ENCODE data around the gene BBOX1.
"Not testable (repeated sequence)": the region's sequence is repeated elsewhere in the genome, so short reads cannot be mapped to it uniquely, and the experiment has no call there.

BBOX1 gene

GRCh38 chr11:27040302-27041115 is at the start of gene BBOX1:
BBOX1 (plus strand) TSS chr11:27040815; CDS start chr11:27055431, 14,616 bp downstream.
- no peaks in the 10 kb centered on the region for H3K4me1 Mint-ChIP-seq (ENCODE audit: low read depth)
- no peaks in the 10 kb centered on the region for H3K36me3 Mint-ChIP-seq (ENCODE audit: low read depth)
- no peak within 1 kb of the TSS for H3K27ac Mint-ChIP-seq
- H3K4me3 Mint-ChIP-seq = no peak within 1 kb of the TSS
- intact Hi-C loops (cut with micrococcal nuclease) = no loop called here
- H3K9me3 Mint-ChIP-seq = peaks cover 32% of the 10 kb centered on the region
- H3K27me3 Mint-ChIP-seq = no peaks in the 10 kb centered on the region

GRCh38 chr11:26992031-26992541 is 48.5 kb upstream of the BBOX1 start:
- Mint-ChIP-seq H3K4me3 (no peak overlapping the region), H3K4me1 (ENCODE audit: low read depth) (no peaks in the 10 kb centered on the region), H3K9me3 (no peaks in the 10 kb centered on the region), H3K27me3 (peaks cover 3% of the 10 kb centered on the region), H3K36me3 (ENCODE audit: low read depth) (no peaks in the 10 kb centered on the region), H3K27ac (no peak overlapping the region)
- intact Hi-C loops (cut with micrococcal nuclease) = no loop called here

- no peaks in the 10 kb centered on the region for H3K36me3 Mint-ChIP-seq (ENCODE audit: low read depth)
- H3K4me1 Mint-ChIP-seq (ENCODE audit: low read depth) = no peaks in the 10 kb centered on the region
- H3K27ac Mint-ChIP-seq = no peak within 1 kb of the TSS
- no peaks in the 10 kb centered on the region for H3K9me3 Mint-ChIP-seq
- H3K27me3 Mint-ChIP-seq = peaks cover 3% of the 10 kb centered on the region
- H3K4me3 Mint-ChIP-seq = no peak within 1 kb of the TSS
- intact Hi-C loops (cut with micrococcal nuclease) = no loop called here
Measured at GRCh38 chr11:26993965-26994457, 46.6 kb upstream of the BBOX1 start, which contains the start of gene FIBIN. FIBIN (plus strand) TSS chr11:26994112; CDS start chr11:26994527, 415 bp downstream.

- no peaks in the 10 kb centered on the region for H3K4me1 Mint-ChIP-seq (ENCODE audit: low read depth)
- H3K4me3 Mint-ChIP-seq = no peak overlapping the region
- intact Hi-C loops (cut with micrococcal nuclease) = no loop called here
- H3K36me3 Mint-ChIP-seq (ENCODE audit: low read depth) = no peaks in the 10 kb centered on the region
- H3K27ac Mint-ChIP-seq = no peak overlapping the region
- no peaks in the 10 kb centered on the region for H3K9me3 Mint-ChIP-seq
- H3K27me3 Mint-ChIP-seq = peaks cover 3% of the 10 kb centered on the region
Measured at GRCh38 chr11:26994631-26995095, 46.0 kb upstream of the BBOX1 start.

GRCh38 chr11:26995701-26996460 is 44.7 kb upstream of the BBOX1 start:
- Mint-ChIP-seq H3K9me3 (no peaks in the 10 kb centered on the region), H3K4me1 (ENCODE audit: low read depth) (no peaks in the 10 kb centered on the region)
- intact Hi-C loops (cut with micrococcal nuclease) = no loop called here

GRCh38 chr11:26997378-26997777 is 43.2 kb upstream of the BBOX1 start:
- Mint-ChIP-seq H3K27me3 (peaks cover 3% of the 10 kb centered on the region), H3K4me1 (ENCODE audit: low read depth) (no peaks in the 10 kb centered on the region), H3K36me3 (ENCODE audit: low read depth) (no peaks in the 10 kb centered on the region), H3K4me3 (no peak overlapping the region), H3K27ac (no peak overlapping the region), H3K9me3 (no peaks in the 10 kb centered on the region)
- intact Hi-C loops (cut with micrococcal nuclease) = no loop called here

More at GRCh38 chr11:26995701-26996460, 44.7 kb upstream of the BBOX1 start:
- peaks cover 3% of the 10 kb centered on the region for H3K27me3 Mint-ChIP-seq
- no peaks in the 10 kb centered on the region for H3K36me3 Mint-ChIP-seq (ENCODE audit: low read depth)
- H3K4me3 Mint-ChIP-seq = no peak overlapping the region
- no peak overlapping the region for H3K27ac Mint-ChIP-seq

- H3K27me3 Mint-ChIP-seq; intact Hi-C loops (cut with micrococcal nuclease); H3K36me3 Mint-ChIP-seq (ENCODE audit: low read depth); H3K4me1 Mint-ChIP-seq (ENCODE audit: low read depth); H3K27ac Mint-ChIP-seq; H3K9me3 Mint-ChIP-seq; H3K4me3 Mint-ChIP-seq: not testable (repeated sequence)
Measured at GRCh38 chr11:27001136-27001730, 39.4 kb upstream of the BBOX1 start.

GRCh38 chr11:27002431-27002830 is 38.2 kb upstream of the BBOX1 start:
- H3K27ac Mint-ChIP-seq = no peak overlapping the region
- no peaks in the 10 kb centered on the region for H3K9me3 Mint-ChIP-seq
- H3K4me1 Mint-ChIP-seq (ENCODE audit: low read depth) = no peaks in the 10 kb centered on the region
- H3K4me3 Mint-ChIP-seq = no peak overlapping the region
- intact Hi-C loops (cut with micrococcal nuclease) = no loop called here
- no peaks in the 10 kb centered on the region for H3K27me3 Mint-ChIP-seq
- H3K36me3 Mint-ChIP-seq (ENCODE audit: low read depth) = no peaks in the 10 kb centered on the region

- Mint-ChIP-seq H3K36me3 (ENCODE audit: low read depth) (no peaks in the 10 kb centered on the region), H3K4me1 (ENCODE audit: low read depth) (no peaks in the 10 kb centered on the region), H3K9me3 (no peaks in the 10 kb centered on the region), H3K27ac (no peak overlapping the region), H3K27me3 (no peaks in the 10 kb centered on the region), H3K4me3 (no peak overlapping the region)
- intact Hi-C loops (cut with micrococcal nuclease) = no loop called here
Measured at GRCh38 chr11:27002838-27003237, 37.8 kb upstream of the BBOX1 start.

- Mint-ChIP-seq H3K27ac (no peak overlapping the region), H3K27me3 (no peaks in the 10 kb centered on the region), H3K4me3 (no peak overlapping the region), H3K9me3 (no peaks in the 10 kb centered on the region), H3K36me3 (ENCODE audit: low read depth) (no peaks in the 10 kb centered on the region), H3K4me1 (ENCODE audit: low read depth) (no peaks in the 10 kb centered on the region)
- intact Hi-C loops (cut with micrococcal nuclease) = no loop called here
Measured at GRCh38 chr11:27004103-27004502, 36.5 kb upstream of the BBOX1 start.

GRCh38 chr11:27008811-27009535 is 31.6 kb upstream of the BBOX1 start:
- Mint-ChIP-seq H3K9me3 (peaks cover 9% of the 10 kb centered on the region), H3K4me1 (ENCODE audit: low read depth) (no peaks in the 10 kb centered on the region), H3K36me3 (ENCODE audit: low read depth) (no peaks in the 10 kb centered on the region), H3K27ac (no peak overlapping the region), H3K27me3 (no peaks in the 10 kb centered on the region), H3K4me3 (no peak overlapping the region)
- intact Hi-C loops (cut with micrococcal nuclease) = no loop called here

- Mint-ChIP-seq H3K4me1 (ENCODE audit: low read depth) (no peaks in the 10 kb centered on the region), H3K4me3 (no peak overlapping the region)
Measured at GRCh38 chr11:27011560-27012233, 28.9 kb upstream of the BBOX1 start.

More at GRCh38 chr11:27011560-27012233, 28.9 kb upstream of the BBOX1 start:
- Mint-ChIP-seq H3K27ac (no peak overlapping the region), H3K9me3 (peaks cover 9% of the 10 kb centered on the region), H3K36me3 (ENCODE audit: low read depth) (no peaks in the 10 kb centered on the region), H3K27me3 (no peaks in the 10 kb centered on the region)
- intact Hi-C loops (cut with micrococcal nuclease) = no loop called here
